ENCODE results near the gene PDE8A.

PDE8A gene

DNA sequence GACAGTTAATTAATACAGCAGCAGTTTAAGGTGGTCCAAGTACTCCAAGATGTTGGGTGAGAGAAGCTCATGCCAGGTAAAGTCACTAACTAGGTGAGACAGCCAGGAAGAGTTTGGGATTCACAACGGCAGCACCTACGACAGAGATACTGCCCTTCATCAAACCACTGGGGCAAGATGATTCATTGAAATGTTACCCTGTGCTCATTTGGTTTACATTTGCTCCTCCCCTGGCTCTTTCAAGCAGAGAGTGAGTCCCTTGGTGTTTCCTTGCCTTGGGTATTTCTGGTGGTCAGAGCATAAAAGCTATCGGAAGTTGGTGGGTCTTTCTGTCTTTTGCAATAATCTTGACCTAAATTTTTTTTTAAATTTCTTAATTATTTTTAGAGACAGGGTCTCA, 19.9 kb upstream of the PDE8A start:
- peaks cover 27% of the 10 kb centered on the region for H3K4me1 ChIP-seq (ENCODE audit: control insufficient read depth, insufficient read depth, low read length)
- no peak overlapping the region for H3K9ac ChIP-seq (ENCODE audit: low read length)
- H3K36me3 ChIP-seq (ENCODE audit: control insufficient read depth, insufficient read depth, low read length), result no peaks in the 10 kb centered on the region
- no peak overlapping the region for H3K27ac ChIP-seq (ENCODE audit: low read depth, low read length)
- peaks cover 22% of the 10 kb centered on the region for H3K9me3 ChIP-seq (ENCODE audit: control insufficient read depth, insufficient read depth, low read depth, low read length)
- no peaks in the 10 kb centered on the region for H3K27me3 ChIP-seq (ENCODE audit: control insufficient read depth, insufficient read depth, low read length)
- no peak overlapping the region for H3K4me3 ChIP-seq (ENCODE audit: low read depth, low read length)

DNA sequence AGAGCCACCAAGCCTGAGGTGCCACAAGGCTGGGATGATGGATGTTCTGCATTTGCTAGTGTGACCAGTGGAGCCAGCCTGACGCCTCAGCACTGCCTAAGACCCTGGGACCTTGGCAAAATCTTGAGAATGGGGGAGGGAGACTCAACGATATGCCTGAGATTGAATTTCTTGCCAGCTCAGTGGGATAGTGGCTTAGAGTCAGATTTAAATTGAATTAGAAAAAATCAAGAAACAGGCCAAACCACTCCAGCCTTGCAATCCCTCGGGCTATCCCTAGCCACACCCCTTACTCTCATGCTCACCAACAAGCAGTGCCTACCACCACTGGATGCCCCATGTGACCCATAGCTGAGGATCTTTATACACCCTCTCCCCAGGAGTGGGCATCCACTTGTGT, 18.7 kb upstream of the PDE8A start:
- no peaks in the 10 kb centered on the region for H3K27me3 ChIP-seq (ENCODE audit: control insufficient read depth, insufficient read depth, low read length)
- H3K27ac ChIP-seq (ENCODE audit: low read depth, low read length), result no peak overlapping the region

DNA sequence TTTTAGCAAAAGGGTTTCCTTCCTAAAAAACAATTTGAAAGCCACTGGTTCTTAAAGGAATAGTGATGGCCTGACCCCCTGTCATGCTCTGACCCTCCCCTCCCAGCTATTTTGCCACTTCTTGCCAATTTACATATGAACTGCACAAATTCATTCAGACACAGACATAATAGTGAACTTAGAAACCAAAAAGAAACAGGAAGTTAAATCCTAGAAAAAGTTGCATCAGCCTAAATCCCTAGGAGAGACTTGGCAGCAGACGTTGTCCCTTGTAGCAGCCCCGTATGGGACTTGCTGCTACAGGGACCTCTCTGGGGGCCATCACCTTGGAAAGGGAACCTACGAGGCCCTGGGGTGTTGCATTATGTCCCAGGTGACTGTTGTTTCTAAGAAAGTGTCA, 14.3 kb upstream of the PDE8A start:
- Histone ChIP-seq H3K4me3 (ENCODE audit: low read depth, low read length) (no peak overlapping the region), H3K36me3 (ENCODE audit: control insufficient read depth, insufficient read depth, low read length) (no peaks in the 10 kb centered on the region), H3K9ac (ENCODE audit: low read length) (no peak overlapping the region), H3K9me3 (ENCODE audit: control insufficient read depth, insufficient read depth, low read depth, low read length) (peaks cover 39% of the 10 kb centered on the region), H3K27ac (ENCODE audit: low read depth, low read length) (no peak overlapping the region), H3K4me1 (ENCODE audit: control insufficient read depth, insufficient read depth, low read length) (peaks cover 6% of the 10 kb centered on the region; the same call in 1 of the 2 replicates), H3K27me3 (ENCODE audit: control insufficient read depth, insufficient read depth, low read length) (no peaks in the 10 kb centered on the region)

More for the DNA sequence above, 18.7 kb upstream of the PDE8A start:
- no peaks in the 10 kb centered on the region for H3K36me3 ChIP-seq (ENCODE audit: control insufficient read depth, insufficient read depth, low read length)
- H3K4me3 ChIP-seq (ENCODE audit: low read depth, low read length), result no peak overlapping the region
- H3K9ac ChIP-seq (ENCODE audit: low read length), result no peak overlapping the region
- H3K9me3 ChIP-seq (ENCODE audit: control insufficient read depth, insufficient read depth, low read depth, low read length), result peaks cover 33% of the 10 kb centered on the region
- H3K4me1 ChIP-seq (ENCODE audit: control insufficient read depth, insufficient read depth, low read length), result peaks cover 27% of the 10 kb centered on the region

DNA sequence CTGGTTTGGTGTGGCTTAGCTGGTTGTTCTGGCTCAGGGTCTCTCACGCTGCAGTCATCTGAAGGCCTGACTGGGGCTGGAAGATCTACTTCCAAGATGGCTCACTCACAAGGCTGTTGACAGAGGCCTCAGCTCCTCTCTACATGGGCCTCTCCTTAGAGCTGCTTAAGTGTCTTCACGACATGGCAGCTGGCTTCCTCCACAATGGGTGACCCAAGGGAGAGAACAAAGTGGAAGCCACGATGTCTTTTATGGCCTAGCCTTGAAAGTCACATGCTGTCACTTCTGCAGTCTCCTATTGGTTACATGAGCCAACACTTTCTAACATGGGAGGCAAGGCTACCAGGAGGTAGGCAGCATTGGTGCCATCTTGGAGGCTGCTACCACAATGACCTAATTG, 13.4 kb upstream of the PDE8A start:
- Histone ChIP-seq H3K27ac (ENCODE audit: low read depth, low read length) (no peak overlapping the region), H3K4me3 (ENCODE audit: low read depth, low read length) (no peak overlapping the region), H3K4me1 (ENCODE audit: control insufficient read depth, insufficient read depth, low read length) (no peaks in the 10 kb centered on the region), H3K9ac (ENCODE audit: low read length) (no peak overlapping the region), H3K27me3 (ENCODE audit: control insufficient read depth, insufficient read depth, low read length) (no peaks in the 10 kb centered on the region), H3K36me3 (ENCODE audit: control insufficient read depth, insufficient read depth, low read length) (no peaks in the 10 kb centered on the region), H3K9me3 (ENCODE audit: control insufficient read depth, insufficient read depth, low read depth, low read length) (peaks cover 39% of the 10 kb centered on the region)

DNA sequence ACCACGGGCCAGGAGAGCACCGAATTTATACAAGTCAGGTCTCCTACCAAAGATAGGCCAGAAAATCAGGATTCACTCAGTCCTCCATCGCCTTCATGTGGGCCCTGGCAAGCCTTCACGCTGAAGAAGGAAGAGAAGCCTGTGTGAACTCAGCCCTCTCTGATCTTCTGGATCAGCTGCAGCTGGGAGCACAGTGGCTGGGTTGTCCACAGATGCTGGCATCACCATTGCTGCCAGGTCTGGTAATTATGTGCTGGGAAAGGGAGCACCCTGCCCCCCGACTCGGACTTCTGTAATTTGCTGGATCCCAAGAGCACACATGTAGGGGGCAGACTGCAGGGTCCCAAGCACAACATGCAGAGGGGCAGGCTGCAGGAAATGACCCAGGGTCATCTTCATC, 12.4 kb upstream of the PDE8A start:
- no peaks in the 10 kb centered on the region for H3K36me3 ChIP-seq (ENCODE audit: control insufficient read depth, insufficient read depth, low read length)
- no peaks in the 10 kb centered on the region for H3K27me3 ChIP-seq (ENCODE audit: control insufficient read depth, insufficient read depth, low read length)
- peaks cover 34% of the 10 kb centered on the region for H3K9me3 ChIP-seq (ENCODE audit: control insufficient read depth, insufficient read depth, low read depth, low read length)
- H3K27ac ChIP-seq (ENCODE audit: low read depth, low read length), result no peak overlapping the region
- H3K4me1 ChIP-seq (ENCODE audit: control insufficient read depth, insufficient read depth, low read length), result peaks cover 6% of the 10 kb centered on the region; the same call in 1 of the 2 replicates
- H3K4me3 ChIP-seq (ENCODE audit: low read depth, low read length), result no peak overlapping the region
- no peak overlapping the region for H3K9ac ChIP-seq (ENCODE audit: low read length)

DNA sequence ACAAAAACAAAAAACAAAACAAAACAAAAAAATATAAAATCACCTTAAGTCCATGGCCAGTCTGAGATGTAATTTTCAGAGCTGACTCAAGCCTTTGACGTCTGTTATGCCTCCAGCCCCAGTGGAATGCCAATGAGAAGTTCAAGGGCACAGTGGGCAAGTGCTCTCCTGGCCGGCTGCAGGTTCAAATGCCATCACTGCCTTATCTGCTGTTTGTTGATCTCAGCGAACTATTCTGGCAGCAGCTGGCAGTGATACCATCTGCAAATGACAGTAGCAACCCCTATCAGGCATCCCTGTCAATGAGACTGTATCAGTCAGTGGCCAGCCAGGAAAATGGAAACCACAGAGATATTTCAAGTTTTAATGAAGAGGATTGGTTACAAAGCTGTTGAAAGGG, 10.8 kb upstream of the PDE8A start:
- Histone ChIP-seq H3K27me3 (ENCODE audit: control insufficient read depth, insufficient read depth, low read length) (no peaks in the 10 kb centered on the region), H3K36me3 (ENCODE audit: control insufficient read depth, insufficient read depth, low read length) (no peaks in the 10 kb centered on the region), H3K9ac (ENCODE audit: low read length) (no peak overlapping the region), H3K4me3 (ENCODE audit: low read depth, low read length) (no peak overlapping the region), H3K27ac (ENCODE audit: low read depth, low read length) (no peak overlapping the region), H3K9me3 (ENCODE audit: control insufficient read depth, insufficient read depth, low read depth, low read length) (peaks cover 19% of the 10 kb centered on the region), H3K4me1 (ENCODE audit: control insufficient read depth, insufficient read depth, low read length) (peaks cover 16% of the 10 kb centered on the region)

DNA sequence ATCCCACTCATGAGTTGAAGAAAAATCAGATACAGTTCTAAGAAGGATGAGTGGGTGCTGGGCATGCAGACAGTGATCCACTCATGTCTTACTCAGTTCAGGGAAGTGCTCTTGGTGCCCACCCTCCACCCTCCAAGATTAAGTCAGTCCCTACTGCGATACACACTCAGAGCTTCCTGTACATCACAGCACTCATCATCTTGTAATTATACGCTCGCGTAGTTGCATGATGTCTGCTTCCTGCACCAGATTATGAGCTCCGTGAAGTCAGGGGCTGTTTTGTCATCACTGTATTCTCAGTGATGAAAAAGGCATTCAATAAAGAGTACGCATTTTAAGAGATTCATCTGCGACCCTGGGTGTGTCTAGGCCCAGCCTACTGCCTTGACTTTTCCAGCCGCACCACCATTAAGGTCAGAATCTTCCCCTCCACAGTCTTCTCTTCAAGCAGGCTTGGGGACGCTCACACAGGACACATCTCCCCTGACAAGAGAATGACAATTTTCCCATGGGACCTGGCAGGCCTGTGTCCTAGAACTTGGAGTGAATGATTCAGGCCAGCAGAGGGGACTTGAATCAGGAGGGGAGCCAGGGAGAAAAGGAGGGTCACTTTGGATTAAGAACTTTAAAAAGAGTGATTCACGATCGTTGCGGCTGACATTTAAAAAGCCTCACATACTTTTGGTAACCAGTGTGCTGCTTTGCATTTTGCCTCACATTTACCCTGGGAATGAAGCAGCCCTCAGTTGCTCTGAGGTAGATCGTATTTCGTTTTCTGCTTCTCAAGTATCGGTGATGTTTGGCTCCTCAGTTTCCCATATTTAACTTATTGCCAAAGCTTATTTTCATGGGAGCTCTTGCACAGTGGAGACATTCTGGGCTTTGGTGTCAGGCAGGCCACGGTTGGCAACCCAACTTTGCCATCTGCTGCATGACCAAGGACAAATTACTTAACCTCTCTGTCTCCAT, 7.9 kb upstream of the PDE8A start:
- Histone ChIP-seq H3K27ac (ENCODE audit: low read depth, low read length) (no peak overlapping the region), H3K9ac (ENCODE audit: low read length) (no peak overlapping the region), H3K9me3 (ENCODE audit: control insufficient read depth, insufficient read depth, low read depth, low read length) (no peaks in the 10 kb centered on the region), H3K27me3 (ENCODE audit: control insufficient read depth, insufficient read depth, low read length) (peaks cover 13% of the 10 kb centered on the region), H3K4me3 (ENCODE audit: low read depth, low read length) (no peak overlapping the region), H3K4me1 (ENCODE audit: control insufficient read depth, insufficient read depth, low read length) (peaks cover 19% of the 10 kb centered on the region), H3K36me3 (ENCODE audit: control insufficient read depth, insufficient read depth, low read length) (no peaks in the 10 kb centered on the region)

DNA sequence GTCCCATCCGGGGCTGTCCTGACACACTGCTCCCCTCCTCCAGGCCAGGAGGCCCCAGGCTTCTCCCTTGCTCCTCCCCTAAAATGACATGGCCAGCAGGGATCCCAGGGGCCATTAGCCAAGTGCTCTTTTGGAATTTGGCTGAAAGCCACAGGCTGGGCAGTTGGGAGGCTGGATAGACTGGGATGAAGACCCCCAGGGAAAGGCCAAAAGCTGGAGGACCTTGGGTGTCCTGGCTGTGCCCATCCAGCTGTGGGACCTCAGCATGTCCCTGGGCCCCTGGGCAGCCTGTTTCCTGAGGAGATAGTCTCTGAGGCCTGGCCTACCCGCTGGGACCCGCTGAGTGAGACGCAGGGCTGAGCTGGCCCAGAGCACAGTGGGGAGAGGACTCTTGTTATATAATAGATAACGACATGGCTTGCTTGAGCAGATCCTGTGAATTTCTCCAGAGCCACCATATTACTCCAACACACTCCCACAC, 5.7 kb upstream of the PDE8A start:
- H3K4me3 ChIP-seq (ENCODE audit: low read depth, low read length), result no peak overlapping the region
- no peaks in the 10 kb centered on the region for H3K36me3 ChIP-seq (ENCODE audit: control insufficient read depth, insufficient read depth, low read length)
- no peak overlapping the region for H3K9ac ChIP-seq (ENCODE audit: low read length)
- H3K27ac ChIP-seq (ENCODE audit: low read depth, low read length), result no peak overlapping the region
- peaks cover 27% of the 10 kb centered on the region for H3K27me3 ChIP-seq (ENCODE audit: control insufficient read depth, insufficient read depth, low read length)
- H3K9me3 ChIP-seq (ENCODE audit: control insufficient read depth, insufficient read depth, low read depth, low read length), result no peaks in the 10 kb centered on the region
- H3K4me1 ChIP-seq (ENCODE audit: control insufficient read depth, insufficient read depth, low read length), result peaks cover 28% of the 10 kb centered on the region

DNA sequence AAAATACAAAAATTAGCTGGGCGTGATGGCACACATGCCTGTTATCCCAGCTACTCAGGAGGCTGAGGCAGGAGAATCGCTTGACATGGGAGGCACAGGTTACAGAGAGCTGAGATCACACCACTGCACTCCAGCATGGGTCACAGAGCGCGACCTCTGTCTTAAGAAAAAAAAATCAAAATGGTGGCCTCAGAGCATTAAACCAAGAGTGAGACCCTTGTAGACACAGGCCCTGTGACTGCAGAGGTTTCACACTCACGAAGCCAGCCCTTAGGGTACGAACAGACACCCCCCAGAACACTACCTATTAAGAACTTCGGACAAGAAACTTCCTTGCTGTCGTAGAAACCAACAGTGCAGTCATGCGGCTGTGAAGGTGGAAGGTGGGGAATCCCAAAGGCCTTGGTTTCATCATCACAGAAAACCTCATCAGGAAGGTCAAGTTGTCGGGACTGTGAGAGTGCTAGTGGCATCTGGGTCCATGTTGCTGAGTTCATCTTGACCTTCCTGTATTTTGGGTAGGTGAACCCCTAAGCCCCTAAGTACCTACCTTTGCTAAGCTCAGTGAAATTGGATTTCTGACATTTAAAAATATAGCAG, 4.8 kb upstream of the PDE8A start:
- Histone ChIP-seq H3K36me3 (ENCODE audit: control insufficient read depth, insufficient read depth, low read length) (no peaks in the 10 kb centered on the region), H3K4me1 (ENCODE audit: control insufficient read depth, insufficient read depth, low read length) (peaks cover 28% of the 10 kb centered on the region), H3K27ac (ENCODE audit: low read depth, low read length) (no peak overlapping the region), H3K9me3 (ENCODE audit: control insufficient read depth, insufficient read depth, low read depth, low read length) (no peaks in the 10 kb centered on the region), H3K27me3 (ENCODE audit: control insufficient read depth, insufficient read depth, low read length) (peaks cover 30% of the 10 kb centered on the region), H3K9ac (ENCODE audit: low read length) (no peak overlapping the region), H3K4me3 (ENCODE audit: low read depth, low read length) (no peak overlapping the region)

DNA sequence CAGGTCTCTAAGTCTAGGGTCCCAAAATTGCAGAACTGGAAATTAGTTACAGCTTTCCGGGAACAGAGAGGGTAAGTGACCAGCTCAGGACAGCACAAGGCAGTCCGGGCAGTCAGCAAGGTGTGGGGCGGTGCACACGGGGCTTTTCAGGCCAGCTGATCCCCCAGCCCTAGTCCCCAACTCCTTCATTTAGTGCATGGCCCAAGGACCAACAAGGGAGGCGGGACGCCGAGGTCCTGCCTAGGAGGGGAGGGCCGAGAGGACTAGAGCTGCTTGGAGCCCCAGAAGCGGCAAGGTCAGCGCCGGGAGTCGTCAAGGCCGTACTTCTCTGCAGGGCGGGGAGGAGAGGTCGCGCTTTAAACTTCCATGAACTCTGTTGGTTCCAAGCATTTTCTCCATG, 2.0 kb upstream of the PDE8A start:
- no peak overlapping the region for H3K27ac ChIP-seq (ENCODE audit: low read depth, low read length)
- no peaks in the 10 kb centered on the region for H3K36me3 ChIP-seq (ENCODE audit: control insufficient read depth, insufficient read depth, low read length)
- H3K9ac ChIP-seq (ENCODE audit: low read length), result peak overlapping the region; percentile 4
- no peaks in the 10 kb centered on the region for H3K9me3 ChIP-seq (ENCODE audit: control insufficient read depth, insufficient read depth, low read depth, low read length)
- peak overlapping the region; percentile 76 for H3K4me3 ChIP-seq (ENCODE audit: low read depth, low read length)
- peaks cover 23% of the 10 kb centered on the region for H3K4me1 ChIP-seq (ENCODE audit: control insufficient read depth, insufficient read depth, low read length)
- H3K27me3 ChIP-seq (ENCODE audit: control insufficient read depth, insufficient read depth, low read length), result peaks cover 54% of the 10 kb centered on the region
